Measurements from ENCODE around the gene C19orf25.

The C19orf25 gene

DNA sequence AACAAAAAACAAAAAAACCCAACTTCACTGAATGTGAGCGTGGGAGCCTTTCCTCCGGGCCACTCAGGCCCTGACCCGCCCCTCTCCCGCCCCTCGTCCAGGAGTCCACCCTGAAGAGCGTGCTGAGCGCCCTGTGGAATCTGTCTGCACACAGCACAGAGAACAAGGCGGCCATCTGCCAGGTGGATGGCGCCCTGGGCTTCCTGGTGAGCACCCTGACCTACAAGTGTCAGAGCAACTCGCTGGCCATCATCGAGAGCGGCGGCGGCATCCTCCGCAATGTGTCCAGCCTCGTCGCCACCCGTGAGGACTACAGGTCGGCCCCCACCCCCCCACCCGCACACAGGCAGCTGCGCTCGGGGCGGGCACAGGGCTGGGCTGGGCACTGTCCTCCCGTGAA is 17.2 kb downstream of the C19orf25 start:
- no peak for TF ChIP-seq POLR2A (IDR thresholded peaks at IDR 0.05; ENCODE audit: extremely low read depth, insufficient read length)
- TF ChIP-seq, protein P1, sequence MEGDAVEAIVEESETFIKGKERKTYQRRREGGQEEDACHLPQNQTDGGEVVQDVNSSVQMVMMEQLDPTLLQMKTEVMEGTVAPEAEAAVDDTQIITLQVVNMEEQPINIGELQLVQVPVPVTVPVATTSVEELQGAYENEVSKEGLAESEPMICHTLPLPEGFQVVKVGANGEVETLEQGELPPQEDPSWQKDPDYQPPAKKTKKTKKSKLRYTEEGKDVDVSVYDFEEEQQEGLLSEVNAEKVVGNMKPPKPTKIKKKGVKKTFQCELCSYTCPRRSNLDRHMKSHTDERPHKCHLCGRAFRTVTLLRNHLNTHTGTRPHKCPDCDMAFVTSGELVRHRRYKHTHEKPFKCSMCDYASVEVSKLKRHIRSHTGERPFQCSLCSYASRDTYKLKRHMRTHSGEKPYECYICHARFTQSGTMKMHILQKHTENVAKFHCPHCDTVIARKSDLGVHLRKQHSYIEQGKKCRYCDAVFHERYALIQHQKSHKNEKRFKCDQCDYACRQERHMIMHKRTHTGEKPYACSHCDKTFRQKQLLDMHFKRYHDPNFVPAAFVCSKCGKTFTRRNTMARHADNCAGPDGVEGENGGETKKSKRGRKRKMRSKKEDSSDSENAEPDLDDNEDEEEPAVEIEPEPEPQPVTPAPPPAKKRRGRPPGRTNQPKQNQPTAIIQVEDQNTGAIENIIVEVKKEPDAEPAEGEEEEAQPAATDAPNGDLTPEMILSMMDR (IDR thresholded peaks at IDR 0.05; ENCODE audit: low read depth, low read length) = no peak
- no peak for TF ChIP-seq MYC (IDR thresholded peaks at IDR 0.05; ENCODE audit: low read depth, low read length)
- TF ChIP-seq, protein P2, sequence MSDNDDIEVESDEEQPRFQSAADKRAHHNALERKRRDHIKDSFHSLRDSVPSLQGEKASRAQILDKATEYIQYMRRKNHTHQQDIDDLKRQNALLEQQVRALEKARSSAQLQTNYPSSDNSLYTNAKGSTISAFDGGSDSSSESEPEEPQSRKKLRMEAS (IDR thresholded peaks at IDR 0.05; ENCODE audit: low read depth, low read length) = no peak
- H3K4me3 ChIP-seq (ENCODE audit: low read depth, low read length) = no peak overlapping the region
- no peak for DNase-seq (ENCODE audit: low read depth)

DNA sequence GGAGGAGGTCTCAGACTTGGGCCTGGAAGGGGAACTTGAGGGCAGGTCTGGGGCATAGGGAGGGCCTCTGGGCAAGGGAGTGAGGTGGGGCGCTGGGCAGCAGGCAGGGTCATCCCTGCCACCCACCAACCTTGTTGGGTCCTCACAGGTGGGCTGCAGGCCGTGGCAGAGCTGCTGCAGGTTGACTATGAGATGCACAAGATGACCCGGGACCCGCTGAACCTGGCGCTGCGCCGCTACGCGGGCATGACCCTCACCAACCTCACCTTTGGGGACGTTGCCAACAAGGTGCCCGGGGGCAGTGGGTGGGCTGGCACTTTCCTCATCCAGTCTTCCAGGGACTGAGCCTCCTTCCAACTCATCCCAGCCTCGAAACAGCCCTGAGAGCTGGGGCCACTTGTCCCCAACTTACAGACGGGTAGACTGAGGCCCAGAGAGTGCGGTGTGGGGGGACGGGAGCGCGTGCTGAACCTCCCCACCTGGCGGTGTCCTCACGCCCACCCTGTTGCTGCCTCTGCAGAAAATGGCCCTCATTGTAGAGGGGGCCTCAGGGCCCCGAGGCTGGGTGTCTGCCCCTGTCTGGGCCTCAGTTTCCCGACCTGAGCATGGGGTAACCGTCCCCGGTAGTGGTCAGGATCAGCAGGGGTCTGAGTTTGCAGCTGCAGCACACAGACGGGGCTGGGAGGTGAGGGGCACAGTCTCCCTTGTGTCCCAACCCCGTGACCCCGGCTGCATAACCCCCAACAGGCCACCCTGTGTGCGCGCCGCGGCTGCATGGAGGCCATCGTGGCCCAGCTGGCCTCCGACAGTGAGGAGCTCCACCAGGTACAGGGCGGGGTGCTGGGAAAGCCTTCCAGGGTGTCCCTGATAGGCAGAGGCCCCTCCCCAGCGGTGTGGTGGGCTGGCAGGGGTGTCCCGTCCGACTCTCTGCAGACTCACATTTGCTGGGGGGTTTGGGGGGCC is 18.7 kb downstream of the C19orf25 start:
- no peak overlapping the region for H3K4me3 ChIP-seq (ENCODE audit: low read depth, low read length)
- TF ChIP-seq, protein P2 (IDR thresholded peaks at IDR 0.05; ENCODE audit: low read depth, low read length) = no peak
- TF ChIP-seq POLR2A (IDR thresholded peaks at IDR 0.05; ENCODE audit: extremely low read depth, insufficient read length) (no peak), MYC (IDR thresholded peaks at IDR 0.05; ENCODE audit: low read depth, low read length) (no peak)
- TF ChIP-seq, protein P1 (IDR thresholded peaks at IDR 0.05; ENCODE audit: low read depth, low read length) = no peak
- no peak for DNase-seq (ENCODE audit: low read depth)

DNA sequence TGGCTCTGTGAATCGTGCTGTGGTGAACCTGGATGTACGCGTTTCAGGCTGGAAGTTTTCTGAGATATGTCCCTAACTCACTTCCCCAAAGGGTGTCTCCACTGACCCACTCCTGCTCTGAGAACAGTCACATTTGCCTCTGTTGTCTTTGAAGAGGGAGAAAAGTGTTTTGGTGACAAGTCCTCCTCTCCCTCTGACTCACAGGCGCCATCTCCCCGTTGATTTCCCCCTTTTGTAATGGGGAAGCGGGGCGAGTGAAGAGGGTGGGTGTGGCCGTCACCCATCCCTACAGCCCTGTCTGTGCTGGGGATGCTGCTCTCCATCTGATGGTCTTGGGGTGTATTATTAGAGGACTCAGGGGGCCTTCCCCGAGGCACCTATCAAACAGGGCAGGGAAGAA is 19.5 kb downstream of the C19orf25 start:
- TF ChIP-seq, protein P2 (IDR thresholded peaks at IDR 0.05; ENCODE audit: low read depth, low read length) = no peak
- TF ChIP-seq, protein P1 (IDR thresholded peaks at IDR 0.05; ENCODE audit: low read depth, low read length) = no peak
- TF ChIP-seq POLR2A (IDR thresholded peaks at IDR 0.05; ENCODE audit: extremely low read depth, insufficient read length) (no peak), MYC (IDR thresholded peaks at IDR 0.05; ENCODE audit: low read depth, low read length) (no peak)
- no peak overlapping the region for H3K4me3 ChIP-seq (ENCODE audit: low read depth, low read length)
- no peak for DNase-seq (ENCODE audit: low read depth)

DNA sequence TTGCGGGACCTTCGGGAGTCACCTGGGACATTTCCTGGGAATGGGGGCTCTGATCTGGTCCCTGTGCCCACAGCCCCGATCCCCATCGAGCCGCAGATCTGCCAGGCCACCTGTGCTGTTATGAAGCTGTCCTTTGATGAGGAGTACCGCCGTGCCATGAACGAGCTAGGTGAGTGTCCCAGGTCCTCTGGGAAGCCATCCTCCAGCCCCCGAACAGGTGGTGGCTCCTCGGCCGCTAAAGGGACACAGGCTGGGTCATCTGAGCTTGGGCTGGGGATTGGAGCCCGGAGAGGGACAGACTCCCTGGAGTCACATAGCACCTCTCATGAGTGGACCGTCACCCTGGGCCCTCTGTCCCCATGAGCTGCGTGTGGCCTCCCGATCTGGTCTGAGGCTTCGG is 21.1 kb downstream of the C19orf25 start:
- DNase-seq (ENCODE audit: low read depth) = no peak
- TF ChIP-seq, protein P1 (IDR thresholded peaks at IDR 0.05; ENCODE audit: low read depth, low read length) = no peak
- TF ChIP-seq MYC (IDR thresholded peaks at IDR 0.05; ENCODE audit: low read depth, low read length) (no peak), POLR2A (IDR thresholded peaks at IDR 0.05; ENCODE audit: extremely low read depth, insufficient read length) (no peak)
- TF ChIP-seq, protein P2 (IDR thresholded peaks at IDR 0.05; ENCODE audit: low read depth, low read length) = no peak
- no peak overlapping the region for H3K4me3 ChIP-seq (ENCODE audit: low read depth, low read length)

DNA sequence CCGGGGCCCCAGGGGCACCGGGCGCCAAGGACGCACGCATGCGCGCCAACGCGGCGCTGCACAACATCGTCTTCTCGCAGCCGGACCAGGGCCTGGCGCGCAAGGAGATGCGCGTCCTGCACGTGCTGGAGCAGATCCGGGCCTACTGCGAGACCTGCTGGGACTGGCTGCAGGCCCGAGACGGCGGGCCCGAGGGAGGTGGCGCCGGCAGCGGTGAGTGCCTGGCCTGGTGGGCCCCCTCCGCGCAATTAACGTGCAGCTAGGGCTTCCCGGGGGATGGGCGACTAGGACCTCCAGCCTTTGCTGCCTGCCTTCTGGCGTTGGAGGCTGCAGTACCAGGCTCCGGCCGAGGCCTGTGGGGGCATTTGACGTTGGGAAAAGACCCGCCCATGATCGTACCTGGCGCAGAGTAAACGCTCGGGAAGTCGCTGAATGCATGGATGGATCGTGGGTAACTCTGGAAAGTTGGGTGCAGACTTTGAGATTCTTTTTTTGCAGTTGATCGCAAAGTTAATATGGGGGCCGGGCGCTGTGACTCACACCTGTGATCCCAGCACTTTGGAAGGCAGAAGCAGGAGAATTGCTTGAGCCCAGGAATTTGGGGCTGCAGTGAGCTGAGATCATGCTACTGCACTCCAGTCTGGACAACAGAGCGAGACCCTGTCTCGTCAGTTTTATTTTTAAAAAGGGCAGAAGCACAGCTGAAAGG is 21.8 kb downstream of the C19orf25 start:
- H3K4me3 ChIP-seq (ENCODE audit: low read depth, low read length) = no peak overlapping the region
- DNase-seq (ENCODE audit: low read depth) = no peak
- TF ChIP-seq, protein P1 (IDR thresholded peaks at IDR 0.05; ENCODE audit: low read depth, low read length) = no peak
- TF ChIP-seq, protein P2 (IDR thresholded peaks at IDR 0.05; ENCODE audit: low read depth, low read length) = no peak
- TF ChIP-seq MYC (IDR thresholded peaks at IDR 0.05; ENCODE audit: low read depth, low read length) = no peak
- TF ChIP-seq POLR2A (IDR thresholded peaks at IDR 0.05; ENCODE audit: extremely low read depth, insufficient read length) = no peak

Data from NB4 (cell line).